DMS53 treated with DMSO at 0.1 percent for 48 hours (cell line): ENCODE results near the gene COL25A1.
"Not testable (repeated sequence)": the region's sequence is repeated elsewhere in the genome, so short reads cannot be mapped to it uniquely, and the experiment has no call there.

Source experiments
- DNase-seq: peaks from one replicate; lab custom pipeline; 2025; ENCODE audit not compliant: unreplicated experiment; lab: John Stamatoyannopoulos, UW

The COL25A1 gene

GRCh38 chr4:109070677-109071076 is 231.8 kb downstream of the COL25A1 start:
- DNase-seq, result not testable (repeated sequence)

GRCh38 chr4:109067508-109068235 is 234.8 kb downstream of the COL25A1 start:
- DNase-seq, result no peak

- no peak for DNase-seq
These were observed 237.5 kb downstream of the COL25A1 start for GRCh38 chr4:109065006-109065405.

GRCh38 chr4:109053257-109053656 is 249.2 kb downstream of the COL25A1 start:
- no peak for DNase-seq

GRCh38 chr4:109052821-109053220 is 249.6 kb downstream of the COL25A1 start:
- no peak for DNase-seq

GRCh38 chr4:109051054-109051453 is 251.4 kb downstream of the COL25A1 start:
- DNase-seq, result no peak

GRCh38 chr4:109049926-109050325 is 252.5 kb downstream of the COL25A1 start:
- no peak for DNase-seq

- no peak for DNase-seq
These were observed 255.8 kb downstream of the COL25A1 start for GRCh38 chr4:109046471-109047201.

GRCh38 chr4:109044431-109044830 is 258.0 kb downstream of the COL25A1 start:
- DNase-seq, result no peak

- DNase-seq, result no peak
These were observed 259.2 kb downstream of the COL25A1 start for GRCh38 chr4:109043286-109043685.

- no peak for DNase-seq
These were observed 260.7 kb downstream of the COL25A1 start for GRCh38 chr4:109041463-109042360.

GRCh38 chr4:109040441-109040840 is 262.0 kb downstream of the COL25A1 start:
- no peak for DNase-seq

- no peak for DNase-seq
These were observed 265.4 kb downstream of the COL25A1 start for GRCh38 chr4:109037026-109037425.

- no peak for DNase-seq
These were observed 268.5 kb downstream of the COL25A1 start for GRCh38 chr4:109033993-109034392.

GRCh38 chr4:109032671-109033070 is 269.8 kb downstream of the COL25A1 start:
- no peak for DNase-seq

- no peak for DNase-seq
These were observed 272.5 kb downstream of the COL25A1 start for GRCh38 chr4:109029987-109030386.

- DNase-seq, result no peak
These were observed 275.4 kb downstream of the COL25A1 start for GRCh38 chr4:109027016-109027500.

- no peak for DNase-seq
These were observed 275.9 kb downstream of the COL25A1 start for GRCh38 chr4:109026588-109026987.

GRCh38 chr4:109025471-109026076 is 276.9 kb downstream of the COL25A1 start:
- no peak for DNase-seq

GRCh38 chr4:109022961-109023360 is 279.5 kb downstream of the COL25A1 start:
- DNase-seq, result no peak

- DNase-seq, result not testable (repeated sequence)
These were observed 280.8 kb downstream of the COL25A1 start for GRCh38 chr4:109021630-109022029.
